Measurements from ENCODE around the gene MYCN. TPM values are rescaled to one million over a fixed set of nuclear protein-coding genes. Genes with fewer than 3 reads are reported as not detected.
"Not testable (repeated sequence)": the region's sequence is repeated elsewhere in the genome, so short reads cannot be mapped to it uniquely, and the experiment has no call there.

Gene MYCN
- total and polyA plus RNA-seq, 2 donors (not counting 3 experiments of a cell fraction or from before 2014, with no cell fraction given), result 0.47 to 6.8 TPM

- intact Hi-C loops (cut with micrococcal nuclease), result loop anchor here (10.0 kb wide), 1 partner anchor 160 kb away; no protein-coding TSS in a partner anchor
- no peak overlapping the region for H3K27ac ChIP-seq (ENCODE audit: insufficient read depth, low read depth, low read length)
- H3K4me3 ChIP-seq (replicated peaks in 1 of 3; ENCODE audit: insufficient read depth in 1 of 3, low read depth in 1 of 3, low read length in 3 of 3), result no peak overlapping the region
- no peak overlapping the region for H3K4me2 ChIP-seq (ENCODE audit: insufficient read depth, low read length)
- H2AFZ ChIP-seq (ENCODE audit: low read depth, low read length), result no peak overlapping the region
- DNase-seq (ENCODE audit: low read depth, low spot score), result peak; percentile 7
- no peaks in the 10 kb centered on the region for H3K9me1 ChIP-seq (replicated peaks; ENCODE audit: control insufficient read depth, extremely low read depth, insufficient read depth, low read length)
- H3K36me3 ChIP-seq (ENCODE audit: control insufficient read depth in 2 of 2, extremely low read depth in 1 of 2, insufficient read depth in 2 of 2, low read length in 2 of 2), result no peaks in the 10 kb centered on the region
- H3K9me3 ChIP-seq (replicated peaks; ENCODE audit: control insufficient read depth, insufficient read depth, low read length), result no peaks in the 10 kb centered on the region
- H3K79me2 ChIP-seq (ENCODE audit: control insufficient read depth, insufficient read depth, low read length), result no peaks in the 10 kb centered on the region
- H3K9ac ChIP-seq (replicated peaks; ENCODE audit: extremely low read depth, insufficient read depth, low read length), result no peak overlapping the region
- no peaks in the 10 kb centered on the region for H3K27me3 ChIP-seq (ENCODE audit: control insufficient read depth in 2 of 2, insufficient read depth in 2 of 2, low read length in 2 of 2)
- ChIA-PET POLR2A (no interaction called here), CTCF (interaction anchor here (1.0 kb wide), 1 partner anchor 25 kb away, joined by 3 read pairs; no protein-coding TSS in a partner anchor)
- BruUV-seq (replicated peaks), result no TSS peak
- no peak for FAIRE-seq
- TF ChIP-seq POLR2AphosphoS5 (IDR thresholded peaks at IDR 0.05; ENCODE audit: insufficient read depth, low read depth, low read length) (no peak), MYC (IDR thresholded peaks at IDR 0.05; ENCODE audit: low read depth, low read length) (no peak), EZH2 (IDR thresholded peaks at IDR 0.05; ENCODE audit: borderline replicate concordance, low read depth, low read length, severe bottlenecking) (no peak), FOS (IDR thresholded peaks at IDR 0.05; ENCODE audit: borderline replicate concordance, insufficient read depth, low read length) (no peak), MAX (IDR thresholded peaks at IDR 0.05; ENCODE audit: insufficient read depth, insufficient read length) (no peak), CTCF (IDR thresholded peaks at IDR 0.05; ENCODE audit: extremely low read depth in 1 of 2, insufficient read depth in 1 of 2, low read depth in 1 of 2, low read length in 2 of 2) (no peak), JUN (IDR thresholded peaks at IDR 0.05; ENCODE audit: borderline replicate concordance, insufficient read depth, insufficient read length, low read depth) (no peak), POLR2A (IDR thresholded peaks at IDR 0.05; ENCODE audit: low read depth, low read length) (no peak), GATA2 (IDR thresholded peaks at IDR 0.05; ENCODE audit: insufficient read depth, insufficient read length, low read depth, low read length) (no peak)
- no peaks in the 10 kb centered on the region for H3K4me1 ChIP-seq (ENCODE audit: control insufficient read depth, extremely low read depth, insufficient read depth, low read length)
- no peaks in the 10 kb centered on the region for H4K20me1 ChIP-seq (replicated peaks; ENCODE audit: control insufficient read depth, extremely low read depth, insufficient read depth, low read length)
- dilution Hi-C loops (cut with MboI; ENCODE audit: extremely low pct_ligation_motif_present, low sequenced_read_pairs), result no loop called here
These were observed 25.6 kb upstream of the MYCN start for GRCh38 chr2:15914596-15915385.

- BruUV-seq (replicated peaks); H4K20me1 ChIP-seq (replicated peaks; ENCODE audit: control insufficient read depth, extremely low read depth, insufficient read depth, low read length); H3K9me3 ChIP-seq (replicated peaks; ENCODE audit: control insufficient read depth, insufficient read depth, low read length); H3K79me2 ChIP-seq (ENCODE audit: control insufficient read depth, insufficient read depth, low read length); H3K9me1 ChIP-seq (replicated peaks; ENCODE audit: control insufficient read depth, extremely low read depth, insufficient read depth, low read length); H3K4me2 ChIP-seq (ENCODE audit: insufficient read depth, low read length); FAIRE-seq; H2AFZ ChIP-seq (ENCODE audit: low read depth, low read length); dilution Hi-C loops (cut with MboI; ENCODE audit: extremely low pct_ligation_motif_present, low sequenced_read_pairs); H3K27ac ChIP-seq (ENCODE audit: insufficient read depth, low read depth, low read length); H3K36me3 ChIP-seq (ENCODE audit: control insufficient read depth in 2 of 2, extremely low read depth in 1 of 2, insufficient read depth in 2 of 2, low read length in 2 of 2); CTCF ChIA-PET; H3K9ac ChIP-seq (replicated peaks; ENCODE audit: extremely low read depth, insufficient read depth, low read length); H3K27me3 ChIP-seq (ENCODE audit: control insufficient read depth in 2 of 2, insufficient read depth in 2 of 2, low read length in 2 of 2); POLR2A ChIA-PET; H3K4me1 ChIP-seq (ENCODE audit: control insufficient read depth, extremely low read depth, insufficient read depth, low read length); DNase-seq (ENCODE audit: low read depth, low spot score); H3K4me3 ChIP-seq (replicated peaks in 1 of 3; ENCODE audit: insufficient read depth in 1 of 3, low read depth in 1 of 3, low read length in 3 of 3): not testable (repeated sequence)
- intact Hi-C loops (cut with micrococcal nuclease), result loop anchor here (10.0 kb wide), 1 partner anchor 161 kb away; no protein-coding TSS in a partner anchor
These were observed 24.8 kb upstream of the MYCN start for GRCh38 chr2:15915546-15915945.

All from endothelial cell of umbilical vein (primary cell).